ENCODE measurements around the gene ERGIC1. TPM values are rescaled to one million over a fixed set of nuclear protein-coding genes. Genes with fewer than 3 reads are reported as not detected.
"Not testable (repeated sequence)": the region's sequence is repeated elsewhere in the genome, so short reads cannot be mapped to it uniquely, and the experiment has no call there.

The ERGIC1 gene
- total and polyA plus RNA-seq, 10 of the 15 experiments (the other 5 are each of a cell fraction or from before 2014, with no cell fraction given) = 8.8 to 104 (median 76.3) TPM

DNA sequence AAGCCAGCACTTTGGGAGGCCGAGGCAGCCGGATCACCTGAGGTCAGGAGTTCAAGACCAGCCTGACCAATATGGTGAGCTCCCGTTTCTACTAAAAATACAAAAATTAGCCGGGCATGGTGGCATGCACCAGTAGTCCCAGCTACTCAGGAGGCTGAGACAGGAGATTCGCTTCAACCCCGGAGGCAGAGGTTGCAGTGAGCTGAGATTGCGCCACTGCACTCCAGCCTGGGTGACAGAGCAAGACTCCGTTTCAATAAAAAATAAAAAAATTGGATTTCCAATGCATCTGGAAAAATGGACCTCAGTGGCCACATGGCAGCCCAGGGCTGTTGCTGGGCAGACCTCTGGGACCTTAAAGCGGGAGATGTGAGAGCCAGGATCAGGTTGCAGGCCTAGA lies 17.2 kb downstream of the ERGIC1 start:
- H3K4me3 ChIP-seq; H3K27ac ChIP-seq (ENCODE audit: control insufficient read depth, insufficient read depth); ATAC-seq; FAIRE-seq; H3K4me2 ChIP-seq (ENCODE audit: control insufficient read depth, insufficient read depth); BruUV-seq (replicated peaks); intact Hi-C loops (cut with micrococcal nuclease; ENCODE audit: unreplicated experiment); DNase-seq (ENCODE audit: low read depth, low spot score); H3K9ac ChIP-seq (ENCODE audit: control insufficient read depth, insufficient read depth, low read length); H3K27me3 ChIP-seq (replicated peaks in 1 of 2; ENCODE audit: control insufficient read depth in 2 of 2, insufficient read depth in 2 of 2, low read length in 1 of 2); H2AFZ ChIP-seq (ENCODE audit: control insufficient read depth, low read depth, low read length); H4K20me1 ChIP-seq (ENCODE audit: control insufficient read depth, insufficient read depth); H3K36me3 ChIP-seq (ENCODE audit: control insufficient read depth in 2 of 2, insufficient read depth in 2 of 2, low read length in 1 of 2); H3K9me3 ChIP-seq (replicated peaks; ENCODE audit: control insufficient read depth, insufficient read depth, low read length); in situ Hi-C loops (cut with MboI): not testable (repeated sequence)
- ChIA-PET RAD21 (ENCODE audit: unreplicated experiment) (interaction anchor here (1.2 to 2.0 kb wide), 2 partner anchors 31 to 79 kb away, joined by 3 to 6 read pairs; no protein-coding TSS in a partner anchor), SMC1A (ENCODE audit: uncharacterized antibody, unreplicated experiment) (interaction anchor here (0.8 to 4.2 kb wide), 3 partner anchors 14 to 96 kb away, joined by 3 to 44 read pairs (median 3); no protein-coding TSS in a partner anchor), POLR2A (interaction anchor here (5.2 kb wide), 1 partner anchor 15 kb away, joined by 34 read pairs; no protein-coding TSS in a partner anchor), CTCF (interaction anchor here (0.7 to 1.8 kb wide), 3 partner anchors 10 to 136 kb away, joined by 3 to 5 read pairs (median 5); no protein-coding TSS in a partner anchor)
- Histone ChIP-seq H3K4me1 (ENCODE audit: control insufficient read depth, insufficient read depth, low read length) (peaks cover 19% of the 10 kb centered on the region), H3K79me2 (ENCODE audit: control insufficient read depth, insufficient read depth, low read length) (peaks cover 39% of the 10 kb centered on the region)
- 46% methylated on average over 9 of the region's 9 CpGs for WGBS (ENCODE audit: insufficient coverage, insufficient replicate concordance, low lambda C conversion rate, missing lambda C conversion rate)

DNA sequence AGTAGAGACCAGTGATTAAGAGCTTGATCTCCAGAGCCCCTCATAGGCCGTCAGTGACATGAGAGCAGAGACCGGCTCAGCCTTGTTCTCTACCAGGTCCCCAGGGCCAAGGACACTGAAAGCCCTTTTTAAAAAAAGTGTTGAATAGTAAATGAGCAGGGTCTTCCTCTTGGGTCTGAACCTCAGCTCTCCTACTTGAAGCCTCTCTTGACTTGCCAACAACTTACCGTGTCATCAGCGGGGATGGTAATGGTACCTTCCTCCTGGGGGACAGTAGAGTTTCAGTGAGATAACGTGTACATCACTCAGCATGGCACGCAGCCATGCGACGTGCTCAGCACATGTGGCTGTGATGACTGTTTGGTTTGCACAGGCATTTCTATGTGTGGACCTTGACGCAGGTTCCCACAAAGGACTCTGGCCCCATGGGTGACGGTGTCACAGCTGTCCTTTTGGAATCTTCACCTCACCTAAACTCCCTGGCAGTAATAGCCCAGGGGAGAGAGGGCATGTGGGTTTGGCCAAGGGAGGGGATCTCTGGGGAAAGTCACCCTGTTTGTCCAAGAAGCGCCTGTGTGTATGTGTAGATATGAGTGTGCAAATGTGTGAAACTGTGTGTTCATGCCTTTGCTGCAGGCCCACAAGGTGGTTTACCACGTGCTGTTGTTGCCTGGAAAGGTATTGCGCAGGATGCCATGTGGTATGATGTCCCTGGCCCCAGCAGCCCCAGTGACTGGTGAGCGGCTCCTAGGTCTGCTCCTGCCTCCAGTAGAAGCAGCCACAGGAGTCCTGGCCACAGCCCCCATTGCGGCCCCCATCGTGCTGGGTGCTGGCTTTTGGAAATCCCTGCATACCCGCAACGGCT lies 18.7 kb downstream of the ERGIC1 start:
- Histone ChIP-seq H3K36me3 (ENCODE audit: control insufficient read depth in 2 of 2, insufficient read depth in 2 of 2, low read length in 1 of 2) (peaks cover 0 to 6% of the 10 kb centered on the region in 2 experiments; a peak in 2 of 4 replicates), H4K20me1 (ENCODE audit: control insufficient read depth, insufficient read depth) (no peaks in the 10 kb centered on the region), H3K27me3 (replicated peaks in 1 of 2; ENCODE audit: control insufficient read depth in 2 of 2, insufficient read depth in 2 of 2, low read length in 1 of 2) (no peaks in the 10 kb centered on the region), H3K4me2 (ENCODE audit: control insufficient read depth, insufficient read depth) (no peak overlapping the region), H3K27ac (ENCODE audit: control insufficient read depth, insufficient read depth) (peak overlapping the region; percentile 17; the same call in 1 of the 2 replicates), H3K9me3 (replicated peaks; ENCODE audit: control insufficient read depth, insufficient read depth, low read length) (no peaks in the 10 kb centered on the region), H3K9ac (ENCODE audit: control insufficient read depth, insufficient read depth, low read length) (no peak overlapping the region), H2AFZ (ENCODE audit: control insufficient read depth, low read depth, low read length) (no peak overlapping the region), H3K79me2 (ENCODE audit: control insufficient read depth, insufficient read depth, low read length) (peaks cover 35% of the 10 kb centered on the region), H3K4me1 (ENCODE audit: control insufficient read depth, insufficient read depth, low read length) (peaks cover 19% of the 10 kb centered on the region), H3K4me3 (no peak overlapping the region)
- TF ChIP-seq TCF7 (IDR thresholded peaks at IDR 0.05; ENCODE audit: borderline replicate concordance) = no peak
- TF ChIP-seq MAX (IDR thresholded peaks at IDR 0.05; ENCODE audit: low read depth, low read length) = no peak
- TF ChIP-seq, protein P1, sequence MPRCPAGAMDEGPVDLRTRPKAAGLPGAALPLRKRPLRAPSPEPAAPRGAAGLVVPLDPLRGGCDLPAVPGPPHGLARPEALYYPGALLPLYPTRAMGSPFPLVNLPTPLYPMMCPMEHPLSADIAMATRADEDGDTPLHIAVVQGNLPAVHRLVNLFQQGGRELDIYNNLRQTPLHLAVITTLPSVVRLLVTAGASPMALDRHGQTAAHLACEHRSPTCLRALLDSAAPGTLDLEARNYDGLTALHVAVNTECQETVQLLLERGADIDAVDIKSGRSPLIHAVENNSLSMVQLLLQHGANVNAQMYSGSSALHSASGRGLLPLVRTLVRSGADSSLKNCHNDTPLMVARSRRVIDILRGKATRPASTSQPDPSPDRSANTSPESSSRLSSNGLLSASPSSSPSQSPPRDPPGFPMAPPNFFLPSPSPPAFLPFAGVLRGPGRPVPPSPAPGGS (IDR thresholded peaks at IDR 0.05; ENCODE audit: borderline replicate concordance, insufficient read depth, low read depth, low read length, poor library complexity, severe bottlenecking) = peak; percentile 78
- TF ChIP-seq MYB (IDR thresholded peaks at IDR 0.05; ENCODE audit: borderline replicate concordance, low read depth, low read length) = no peak
- TF ChIP-seq IKZF2 (IDR thresholded peaks at IDR 0.05) = no peak
- no peak for TF ChIP-seq PKNOX1 (IDR thresholded peaks at IDR 0.05)
- CTCF ChIA-PET = interaction anchor here (0.6 kb wide), 1 partner anchor 1472 kb away, joined by 4 read pairs; no protein-coding TSS in a partner anchor
- no peak for DNase-seq (ENCODE audit: low read depth, low spot score)
- WGBS (ENCODE audit: insufficient coverage, insufficient replicate concordance, low lambda C conversion rate, missing lambda C conversion rate) = 96% methylated on average over 18 of the region's 18 CpGs
- BruUV-seq (replicated peaks) = no TSS peak
- intact Hi-C loops (cut with micrococcal nuclease; ENCODE audit: unreplicated experiment) = no loop called here
- SMC1A ChIA-PET (ENCODE audit: uncharacterized antibody, unreplicated experiment) = interaction anchor here (0.6 to 1.4 kb wide), 3 partner anchors 17 to 136 kb away, joined by 3 read pairs; no protein-coding TSS in a partner anchor
- no peak for FAIRE-seq
- ATAC-seq = no peak
- in situ Hi-C loops (cut with MboI) = no loop called here
- POLR2A ChIA-PET = interaction anchor here (5.2 kb wide), 1 partner anchor 17 kb away, joined by 34 read pairs; no protein-coding TSS in a partner anchor
- RAD21 ChIA-PET (ENCODE audit: unreplicated experiment) = interaction anchor here (1.2 to 2.0 kb wide), 2 partner anchors 29 to 80 kb away, joined by 3 to 6 read pairs; no protein-coding TSS in a partner anchor
